HG03196 (cell line): Measurements from ENCODE around the gene MGAT3.

ENCODE experiments used
- ATAC-seq: cut with Tn5 transposase; IDR thresholded peaks from one replicate; pipeline ENCODE4 v1.9.1; 2021; ENCODE audit not compliant: unreplicated experiment

MGAT3 gene

GRCh38 chr22:39526736-39527171 is 69.9 kb downstream of the MGAT3 start:
- ATAC-seq, result no peak

GRCh38 chr22:39527481-39527961 is 70.7 kb downstream of the MGAT3 start:
- no peak for ATAC-seq

GRCh38 chr22:39528080-39528661 is 71.4 kb downstream of the MGAT3 start:
- ATAC-seq, result no peak

- peak; percentile 28 for ATAC-seq
These were observed 72.1 kb downstream of the MGAT3 start for GRCh38 chr22:39528681-39529486.

GRCh38 chr22:39529487-39529851 is 72.7 kb downstream of the MGAT3 start:
- no peak for ATAC-seq

- ATAC-seq, result no peak
These were observed 73.3 kb downstream of the MGAT3 start for GRCh38 chr22:39530116-39530515.

GRCh38 chr22:39530692-39531331 is 74.0 kb downstream of the MGAT3 start:
- ATAC-seq, result no peak

GRCh38 chr22:39532215-39533073 is 75.6 kb downstream of the MGAT3 start, which contains the start of gene RPS19BP1:
Gene RPS19BP1 (minus strand): TSS chr22:39532748. CDS start chr22:39532738, 10 bp downstream.
- ATAC-seq, result peak; percentile 65

GRCh38 chr22:39534092-39534506 is 77.3 kb downstream of the MGAT3 start:
- ATAC-seq, result no peak

- ATAC-seq, result no peak
These were observed 78.0 kb downstream of the MGAT3 start for GRCh38 chr22:39534591-39535356.

GRCh38 chr22:39535357-39535725 is 78.5 kb downstream of the MGAT3 start:
- ATAC-seq, result no peak

- ATAC-seq, result no peak
These were observed 79.1 kb downstream of the MGAT3 start for GRCh38 chr22:39535831-39536449.

- no peak for ATAC-seq
These were observed 79.9 kb downstream of the MGAT3 start for GRCh38 chr22:39536711-39537110.

- ATAC-seq, result no peak
These were observed 81.2 kb downstream of the MGAT3 start for GRCh38 chr22:39537975-39538374.
